Muscle layer of duodenum (tissue), 2 donors: ENCODE measurements around the gene PRKAB1.

Experiments used
- H3K27ac ChIP-seq: one replicate; pipeline ENCODE4 v1.7.0; 2013; ENCODE audit warnings: mild to moderate bottlenecking, low read length
- H3K27me3 ChIP-seq: one replicate; pipeline ENCODE4 v1.7.0; 2013; ENCODE audit warnings: low read depth, mild to moderate bottlenecking, control low read depth, low read length
- H3K36me3 ChIP-seq, 2 donors: one replicate each; pipeline ENCODE4 v1.7.0; 2013; ENCODE audit warnings: low read length in 2 of 2, control low read depth in 1 of 2, mild to moderate bottlenecking in 1 of 2; ENCODE audit not compliant: insufficient read depth in 2 of 2, control insufficient read depth in 1 of 2
- H3K4me1 ChIP-seq, 2 donors: one replicate each; pipeline ENCODE4 v1.7.0; 2013; ENCODE audit warnings: low read length in 2 of 2, mild to moderate bottlenecking in 2 of 2, control low read depth in 1 of 2, moderate library complexity in 1 of 2; ENCODE audit not compliant: insufficient read depth in 2 of 2, control insufficient read depth in 1 of 2
- H3K4me3 ChIP-seq, 2 donors: one replicate each; pipeline ENCODE4 v1.7.0; 2013; ENCODE audit warnings: low read length in 2 of 2, low read depth in 1 of 2, mild to moderate bottlenecking in 1 of 2
- H3K9me3 ChIP-seq, 2 donors: one replicate each; pipeline ENCODE4 v1.7.0; 2013; ENCODE audit warnings: low read length in 2 of 2, control low read depth in 1 of 2, mild to moderate bottlenecking in 1 of 2; ENCODE audit not compliant: control insufficient read depth in 1 of 2
- donor health status: healthy.

PRKAB1 gene

GRCh38 chr12:119676573-119676972 is 8.6 kb downstream of the PRKAB1 start:
- Histone ChIP-seq H3K27me3 (no peaks in the 10 kb centered on the region), H3K36me3 (peaks cover 93 to 94% of the 10 kb centered on the region in 2 donors), H3K4me3 (no peak overlapping the region), H3K27ac (no peak overlapping the region), H3K9me3 (no peaks in the 10 kb centered on the region), H3K4me1 (no peaks in the 10 kb centered on the region)

- Histone ChIP-seq H3K4me3 (no peak overlapping the region), H3K36me3 (peaks cover 82 to 86% of the 10 kb centered on the region in 2 donors), H3K4me1 (no peaks in the 10 kb centered on the region), H3K27ac (no peak overlapping the region), H3K9me3 (no peaks in the 10 kb centered on the region), H3K27me3 (no peaks in the 10 kb centered on the region)
Measured at GRCh38 chr12:119678459-119678858, 10.5 kb downstream of the PRKAB1 start.

- no peak overlapping the region for H3K4me3 ChIP-seq
- no peak overlapping the region for H3K27ac ChIP-seq
- no peaks in the 10 kb centered on the region for H3K9me3 ChIP-seq
- peaks cover 76 to 80% of the 10 kb centered on the region in 2 donors for H3K36me3 ChIP-seq
- no peaks in the 10 kb centered on the region for H3K4me1 ChIP-seq
- no peaks in the 10 kb centered on the region for H3K27me3 ChIP-seq
Measured at GRCh38 chr12:119679081-119679480, 11.1 kb downstream of the PRKAB1 start.

- Histone ChIP-seq H3K4me3 (no peak overlapping the region), H3K27ac (no peak overlapping the region), H3K9me3 (no peaks in the 10 kb centered on the region), H3K27me3 (no peaks in the 10 kb centered on the region), H3K4me1 (no peaks in the 10 kb centered on the region), H3K36me3 (peaks cover 72 to 75% of the 10 kb centered on the region in 2 donors)
Measured at GRCh38 chr12:119679490-119679889, 11.6 kb downstream of the PRKAB1 start.

- Histone ChIP-seq H3K27me3 (no peaks in the 10 kb centered on the region), H3K4me3 (no peak overlapping the region), H3K4me1 (peaks cover 0 to 3% of the 10 kb centered on the region in 2 donors), H3K9me3 (no peaks in the 10 kb centered on the region), H3K27ac (peak overlapping the region; percentile 53), H3K36me3 (peaks cover 57 to 59% of the 10 kb centered on the region in 2 donors)
Measured at GRCh38 chr12:119681111-119681510, 13.2 kb downstream of the PRKAB1 start.

- no peaks in the 10 kb centered on the region for H3K27me3 ChIP-seq
- peaks cover 0 to 3% of the 10 kb centered on the region in 2 donors for H3K4me1 ChIP-seq
- H3K36me3 ChIP-seq, result peaks cover 48 to 50% of the 10 kb centered on the region in 2 donors
- H3K27ac ChIP-seq, result peak overlapping the region; percentile 53
- H3K4me3 ChIP-seq, result no peak overlapping the region
- no peaks in the 10 kb centered on the region for H3K9me3 ChIP-seq
Measured at GRCh38 chr12:119681728-119682638, 14.1 kb downstream of the PRKAB1 start.

- H3K27ac ChIP-seq, result peak overlapping the region; percentile 53
- peaks cover 42 to 45% of the 10 kb centered on the region in 2 donors for H3K36me3 ChIP-seq
- H3K4me3 ChIP-seq, result no peak overlapping the region
- no peaks in the 10 kb centered on the region for H3K9me3 ChIP-seq
- peaks cover 0 to 3% of the 10 kb centered on the region in 2 donors for H3K4me1 ChIP-seq
- no peaks in the 10 kb centered on the region for H3K27me3 ChIP-seq
Measured at GRCh38 chr12:119682639-119683252, 14.8 kb downstream of the PRKAB1 start.

- no peaks in the 10 kb centered on the region for H3K27me3 ChIP-seq
- no peak overlapping the region for H3K4me3 ChIP-seq
- H3K36me3 ChIP-seq, result peaks cover 37 to 38% of the 10 kb centered on the region in 2 donors
- peaks cover 0 to 3% of the 10 kb centered on the region in 2 donors for H3K4me1 ChIP-seq
- peak overlapping the region; percentile 53 for H3K27ac ChIP-seq
- H3K9me3 ChIP-seq, result no peaks in the 10 kb centered on the region
Measured at GRCh38 chr12:119683413-119683812, 15.5 kb downstream of the PRKAB1 start.

- Histone ChIP-seq H3K4me3 (no peak overlapping the region), H3K4me1 (peaks cover 0 to 3% of the 10 kb centered on the region in 2 donors), H3K27ac (peak overlapping the region; percentile 53), H3K9me3 (no peaks in the 10 kb centered on the region), H3K36me3 (peaks cover 33 to 34% of the 10 kb centered on the region in 2 donors), H3K27me3 (no peaks in the 10 kb centered on the region)
Measured at GRCh38 chr12:119683816-119684215, 15.9 kb downstream of the PRKAB1 start.

GRCh38 chr12:119684711-119685369 is 16.9 kb downstream of the PRKAB1 start:
- Histone ChIP-seq H3K4me1 (peaks cover 0 to 3% of the 10 kb centered on the region in 2 donors), H3K36me3 (peaks cover 23 to 24% of the 10 kb centered on the region in 2 donors)

GRCh38 chr12:119685375-119685774 is 17.4 kb downstream of the PRKAB1 start:
- H3K9me3 ChIP-seq, result no peaks in the 10 kb centered on the region
- H3K4me1 ChIP-seq, result peaks cover 0 to 3% of the 10 kb centered on the region in 2 donors
- peaks cover 17 to 19% of the 10 kb centered on the region in 2 donors for H3K36me3 ChIP-seq
- H3K27me3 ChIP-seq, result no peaks in the 10 kb centered on the region
- peak overlapping the region; percentile 71 for H3K27ac ChIP-seq
- no peak overlapping the region for H3K4me3 ChIP-seq

More at GRCh38 chr12:119684711-119685369, 16.9 kb downstream of the PRKAB1 start:
- H3K4me3 ChIP-seq, result no peak overlapping the region
- H3K9me3 ChIP-seq, result no peaks in the 10 kb centered on the region
- H3K27ac ChIP-seq, result peak overlapping the region; percentile 53
- H3K27me3 ChIP-seq, result no peaks in the 10 kb centered on the region
